A549 (cell line): ENCODE data around the gene ZBP1. TPM values are rescaled to one million over a fixed set of nuclear protein-coding genes. Genes with fewer than 3 reads are reported as not detected.

Experiments
- ATAC-seq, 2 experiments: fragments of 200-7000 bp in 1 of 2; fragments of >200 bp in 1 of 2; cut with Nextera tagmentation in 1 of 2; cut with Tn5 transposase in 1 of 2; 3 replicates each; pipeline versions ENCODE4 v1.8.0 to v1.9.1; 2018 to 2020; ENCODE audit warnings: mild to moderate bottlenecking in 1 of 2, moderate library complexity in 1 of 2
- CTCF ChIA-PET: fragments of 300-600 bp; sonication (Branson Sonifier 250); formaldehyde crosslinking; extraction: SDS; loops from one replicate; lab custom pipeline; 2021; ENCODE audit warnings: antibody characterized with exemption, inconsistent platforms; lab: Yijun Ruan, JAX
- POLR2A ChIA-PET: fragments of 350-600 bp; formaldehyde crosslinking; extraction: SDS; loops from one replicate; lab custom pipeline; 2021; ENCODE audit warnings: antibody characterized with exemption, inconsistent platforms; lab: Yijun Ruan, JAX
- DNase-seq, 2 experiments: peaks; one replicate each; pipeline versions ENCODE4 v3.0.0 to v3.0.0-alpha.2; 2011 to 2016; ENCODE audit warnings: low read depth in 1 of 2, low spot score in 1 of 2
- FAIRE-seq: peaks from 2 replicates; lab custom pipeline; 2011; peaks lifted over from hg19 to GRCh38; lab: Jason Lieb, UNC
- H3K27ac ChIP-seq, 2 experiments: fragments of >200 bp; sonication (Bioruptor Twin); formaldehyde crosslinking; 3 replicates each; pipeline ENCODE4 v1.5.1; 2016 to 2017
- H3K4me1 ChIP-seq: fragments of >200 bp; sonication (Bioruptor Twin); formaldehyde crosslinking; 3 replicates; pipeline ENCODE4 v1.6.1; 2016
- H3K4me2 ChIP-seq: fragments of >200 bp; sonication (Bioruptor Twin); formaldehyde crosslinking; 3 replicates; pipeline ENCODE4 v1.6.1; 2016
- H3K4me3 ChIP-seq: fragments of >200 bp; sonication (Bioruptor Twin); formaldehyde crosslinking; 3 replicates; pipeline ENCODE4 v1.5.1; 2016
- H3K9me3 ChIP-seq: fragments of >200 bp; sonication (Bioruptor Twin); formaldehyde crosslinking; 3 replicates; pipeline ENCODE4 v1.6.1; 2016
- BHLHE40 ChIP-seq: IDR thresholded peaks from 2 replicates; pipeline ENCODE4 v1.6.1; 2012; ENCODE audit warnings: low read depth, low read length, inconsistent platforms
- CBX8 ChIP-seq: fragments of 200-600 bp; sonication (generic); IDR thresholded peaks from 2 replicates; pipeline ENCODE4 v1.6.1; 2016
- CHD4 ChIP-seq: fragments of 200-600 bp; sonication (generic); IDR thresholded peaks from 2 replicates; pipeline ENCODE4 v1.6.1; 2016; ENCODE audit warnings: antibody characterized with exemption, mild to moderate bottlenecking, borderline replicate concordance
- EHF ChIP-seq: fragments of 250-450 bp; sonication (Bioruptor Pico); IDR thresholded peaks from 2 replicates; pipeline ENCODE4 v1.5.0; 2020; ENCODE audit warnings: mild to moderate bottlenecking
- EHMT2 ChIP-seq: fragments of 200-600 bp; sonication (generic); IDR thresholded peaks from 2 replicates; pipeline ENCODE4 v1.6.1; 2016; ENCODE audit warnings: antibody characterized with exemption, low read depth, mild to moderate bottlenecking, moderate library complexity
- EP300 ChIP-seq, 2 experiments: fragments of >200 bp; sonication (Bioruptor Twin); formaldehyde crosslinking; IDR thresholded peaks; 2 replicates in 1 of 2; 3 replicates in 1 of 2; pipeline ENCODE4 v1.6.1; 2016 to 2017
- ESRRA ChIP-seq: fragments of 150-350 bp; IDR thresholded peaks from 2 replicates; pipeline ENCODE4 v1.6.1; 2014; ENCODE audit warnings: mild to moderate bottlenecking, low read length, borderline replicate concordance
- FOSB ChIP-seq: fragments of 250-450 bp; sonication (Bioruptor Pico); IDR thresholded peaks from 2 replicates; pipeline ENCODE4 v1.5.0; 2020; ENCODE audit warnings: mild to moderate bottlenecking, moderate library complexity
- FOSL2 ChIP-seq, 2 experiments: fragments of 450-650 bp in 1 of 2; fragments of >200 bp in 1 of 2; sonication (Bioruptor Twin) in 1 of 2; formaldehyde crosslinking; IDR thresholded peaks; 2 replicates each; pipeline versions ENCODE4 v1.5.0 to v1.6.1; 2016 to 2020; ENCODE audit warnings: mild to moderate bottlenecking in 1 of 2, moderate library complexity in 1 of 2
- GATA3 ChIP-seq: IDR thresholded peaks from 2 replicates; pipeline ENCODE4 v1.6.1; 2012; ENCODE audit warnings: borderline replicate concordance
- HOXA7 ChIP-seq: fragments of 250-450 bp; sonication (Bioruptor Pico); IDR thresholded peaks from 2 replicates; pipeline ENCODE4 v1.5.0; 2020; ENCODE audit warnings: mild to moderate bottlenecking, moderate library complexity
- HOXB5 ChIP-seq: fragments of 250-450 bp; sonication (Bioruptor Pico); IDR thresholded peaks from 2 replicates; pipeline ENCODE4 v1.5.0; 2020; ENCODE audit warnings: mild to moderate bottlenecking, moderate library complexity
- JUN ChIP-seq, 2 experiments: fragments of >200 bp; sonication (Bioruptor Twin); formaldehyde crosslinking; IDR thresholded peaks; 2 replicates in 1 of 2; 3 replicates in 1 of 2; pipeline ENCODE4 v1.6.1; 2016 to 2017
- JUNB ChIP-seq: fragments of >200 bp; sonication (Bioruptor Twin); formaldehyde crosslinking; IDR thresholded peaks from 2 replicates; pipeline ENCODE4 v1.6.1; 2016
- MAFK ChIP-seq: fragments of 450-650 bp; IDR thresholded peaks from 2 replicates; pipeline ENCODE4 v1.6.1; 2014; ENCODE audit not compliant: partially characterized antibody
- MYC ChIP-seq: IDR thresholded peaks from 2 replicates; pipeline ENCODE4 v1.6.1; 2012; ENCODE audit warnings: mild to moderate bottlenecking, inconsistent platforms, low read length, improper control_type of control experiment, borderline replicate concordance
- NPAS2 ChIP-seq: fragments of 250-450 bp; sonication (Bioruptor Pico); IDR thresholded peaks from 2 replicates; pipeline ENCODE4 v1.8.0; 2022; ENCODE audit warnings: mild to moderate bottlenecking, moderate library complexity, borderline replicate concordance
- NR3C1 ChIP-seq: fragments of >200 bp; sonication (Bioruptor Twin); formaldehyde crosslinking; IDR thresholded peaks from 3 replicates; pipeline ENCODE4 v1.6.1; 2017
- POLR2A ChIP-seq: IDR thresholded peaks from 2 replicates; pipeline ENCODE4 v1.6.1; 2012; ENCODE audit warnings: mild to moderate bottlenecking, low read length
- POLR2AphosphoS2 ChIP-seq: conservative IDR thresholded peaks from 2 replicates; pipeline ENCODE4 v1.6.1; 2012; ENCODE audit warnings: low read length, improper control_type of control experiment, inconsistent platforms
- RAD21 ChIP-seq, 2 experiments: fragments of >200 bp in 1 of 2; sonication (Bioruptor Twin) in 1 of 2; formaldehyde crosslinking in 1 of 2; IDR thresholded peaks in 1 of 2; conservative IDR thresholded peaks in 1 of 2; 2 replicates in 1 of 2; 3 replicates in 1 of 2; pipeline ENCODE4 v1.6.1; 2012 to 2018; ENCODE audit warnings: inconsistent platforms in 1 of 2
- RCOR1 ChIP-seq: fragments of 150-350 bp; IDR thresholded peaks from 2 replicates; pipeline ENCODE4 v1.6.1; 2014; ENCODE audit warnings: antibody characterized with exemption, low read length, low read depth
- SMC3 ChIP-seq: fragments of >200 bp; sonication (Bioruptor Twin); formaldehyde crosslinking; IDR thresholded peaks from 3 replicates; pipeline ENCODE4 v1.6.1; 2018; ENCODE audit warnings: inconsistent platforms
- SREBF2 ChIP-seq: fragments of 450-650 bp; IDR thresholded peaks from 2 replicates; pipeline ENCODE4 v1.6.1; 2014; ENCODE audit warnings: mild to moderate bottlenecking, moderate library complexity
- TP53 ChIP-seq: fragments of 250-450 bp; sonication (Bioruptor Pico); IDR thresholded peaks from 2 replicates; pipeline ENCODE4 v1.5.0; 2021; ENCODE audit warnings: mild to moderate bottlenecking, moderate library complexity
- ZC3H11A ChIP-seq: fragments of 450-650 bp; IDR thresholded peaks from 2 replicates; pipeline ENCODE4 v1.6.1; 2014; ENCODE audit warnings: antibody characterized with exemption, mild to moderate bottlenecking
- ZFP36 ChIP-seq: fragments of 450-650 bp; IDR thresholded peaks from 2 replicates; pipeline ENCODE4 v1.6.1; 2014; ENCODE audit warnings: borderline replicate concordance; ENCODE audit not compliant: partially characterized antibody
- ZSCAN20 ChIP-seq: fragments of 250-450 bp; sonication (Bioruptor Pico); IDR thresholded peaks from 2 replicates; pipeline ENCODE4 v1.8.0; 2022; ENCODE audit warnings: mild to moderate bottlenecking, moderate library complexity
- WGBS: methylation state at CpG from one replicate; pipeline ENCODE4 v1.1.6; 2017; ENCODE audit errors: missing lambda C conversion rate; 5-methylcytosine and 5-hydroxymethylcytosine counted together
- polyA plus RNA-seq, 4 experiments: library from polyadenylated mRNA; depleted of rRNA in 3 of 4; stranded (reverse); fragments of >200 nt; fragmentation: RNase III in 1 of 4; extraction: RNeasy Plus Mini Kit Qiagen cat#74134 plus additional on column Dnase treatment in 1 of 4; gene quantifications; 2 replicates in 3 of 4; 3 replicates in 1 of 4; pipeline ENCODE4 v1.2.3, GENCODE V29; 2011 to 2017
- TF ChIP-seq, protein P1 (sequence below): IDR thresholded peaks from 2 replicates; pipeline ENCODE4 v1.6.1; 2012
- TF ChIP-seq, protein P2 (sequence below): IDR thresholded peaks from 2 replicates; pipeline ENCODE4 v1.6.1; 2012; ENCODE audit warnings: low read depth, borderline replicate concordance
- TF ChIP-seq, protein P3 (sequence below): fragments of 150-350 bp; IDR thresholded peaks from 2 replicates; pipeline ENCODE4 v1.6.1; 2014; ENCODE audit warnings: low read depth, mild to moderate bottlenecking, low read length
- TF ChIP-seq, protein P4 (sequence below): IDR thresholded peaks from 2 replicates; pipeline ENCODE4 v1.6.1; 2012
- TF ChIP-seq, protein P5 (sequence below): fragments of 250-450 bp; sonication (Bioruptor Pico); IDR thresholded peaks from 2 replicates; pipeline ENCODE4 v1.5.0; 2020; ENCODE audit warnings: low read depth, mild to moderate bottlenecking, moderate library complexity

ZBP1 gene
- polyA plus RNA-seq, 2 of the 4 experiments (the other 2 are of a cell fraction): 0.05 TPM; not detected in 1

- ATAC-seq (peak; percentile 21 to 28; a peak in 5 of 6 replicates), FAIRE-seq (no peak), DNase-seq (peak in 1 of 2 experiments; percentile 19)
- CTCF ChIA-PET: interaction anchor here (0.6 to 6.3 kb wide), 22 partner anchors 10 to 555 kb away, joined by 3 to 25 read pairs (median 4); no protein-coding TSS in a partner anchor
- Histone ChIP-seq H3K27ac (peak overlapping the region; percentile 24 to 57), H3K4me1 (peaks cover 42% of the 10 kb centered on the region), H3K9me3 (no peaks in the 10 kb centered on the region), H3K4me2 (no peak overlapping the region), H3K4me3 (no peak overlapping the region)
- 85% methylated on average over 22 of the region's 22 CpGs for WGBS
- POLR2A ChIA-PET: no interaction called here
- TF ChIP-seq ZSCAN20 (CRISPR knock-in tag) (no peak), FOSB (no peak), SREBF2 (no peak), HOXA7 (CRISPR knock-in tag) (no peak), CBX8 (no peak), ESRRA (no peak), ZC3H11A (no peak), NPAS2 (CRISPR knock-in tag) (no peak), EHF (CRISPR knock-in tag) (no peak), HOXB5 (CRISPR knock-in tag) (no peak), BHLHE40 (no peak), EHMT2 (no peak), NR3C1 (no peak), GATA3 (no peak), ZFP36 (no peak)
- TF ChIP-seq, protein P1, sequence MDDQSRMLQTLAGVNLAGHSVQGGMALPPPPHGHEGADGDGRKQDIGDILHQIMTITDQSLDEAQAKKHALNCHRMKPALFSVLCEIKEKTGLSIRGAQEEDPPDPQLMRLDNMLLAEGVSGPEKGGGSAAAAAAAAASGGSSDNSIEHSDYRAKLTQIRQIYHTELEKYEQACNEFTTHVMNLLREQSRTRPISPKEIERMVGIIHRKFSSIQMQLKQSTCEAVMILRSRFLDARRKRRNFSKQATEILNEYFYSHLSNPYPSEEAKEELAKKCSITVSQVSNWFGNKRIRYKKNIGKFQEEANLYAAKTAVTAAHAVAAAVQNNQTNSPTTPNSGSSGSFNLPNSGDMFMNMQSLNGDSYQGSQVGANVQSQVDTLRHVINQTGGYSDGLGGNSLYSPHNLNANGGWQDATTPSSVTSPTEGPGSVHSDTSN: no peak
- TF ChIP-seq, protein P2, sequence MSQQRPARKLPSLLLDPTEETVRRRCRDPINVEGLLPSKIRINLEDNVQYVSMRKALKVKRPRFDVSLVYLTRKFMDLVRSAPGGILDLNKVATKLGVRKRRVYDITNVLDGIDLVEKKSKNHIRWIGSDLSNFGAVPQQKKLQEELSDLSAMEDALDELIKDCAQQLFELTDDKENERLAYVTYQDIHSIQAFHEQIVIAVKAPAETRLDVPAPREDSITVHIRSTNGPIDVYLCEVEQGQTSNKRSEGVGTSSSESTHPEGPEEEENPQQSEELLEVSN: no peak
- TF ChIP-seq, protein P3, sequence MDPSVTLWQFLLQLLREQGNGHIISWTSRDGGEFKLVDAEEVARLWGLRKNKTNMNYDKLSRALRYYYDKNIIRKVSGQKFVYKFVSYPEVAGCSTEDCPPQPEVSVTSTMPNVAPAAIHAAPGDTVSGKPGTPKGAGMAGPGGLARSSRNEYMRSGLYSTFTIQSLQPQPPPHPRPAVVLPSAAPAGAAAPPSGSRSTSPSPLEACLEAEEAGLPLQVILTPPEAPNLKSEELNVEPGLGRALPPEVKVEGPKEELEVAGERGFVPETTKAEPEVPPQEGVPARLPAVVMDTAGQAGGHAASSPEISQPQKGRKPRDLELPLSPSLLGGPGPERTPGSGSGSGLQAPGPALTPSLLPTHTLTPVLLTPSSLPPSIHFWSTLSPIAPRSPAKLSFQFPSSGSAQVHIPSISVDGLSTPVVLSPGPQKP: no peak
Measured at GRCh38 chr20:57654998-57655808, 35.0 kb upstream of the ZBP1 start.

GRCh38 chr20:57654363-57654997 lies 34.3 kb upstream of the ZBP1 start:
- ChIA-PET CTCF (interaction anchor here (0.6 to 6.3 kb wide), 30 partner anchors 9 to 1801 kb away, joined by 3 to 25 read pairs (median 4); partner anchors contain the start of gene ZBP1), POLR2A (no interaction called here)
- Histone ChIP-seq H3K9me3 (no peaks in the 10 kb centered on the region), H3K4me2 (peak overlapping the region; percentile 9; the same call in 1 of the 3 replicates), H3K27ac (peak overlapping the region; percentile 24 to 57), H3K4me1 (peaks cover 37% of the 10 kb centered on the region), H3K4me3 (no peak overlapping the region)
- ATAC-seq (peak; percentile 69 to 82), DNase-seq (peak; percentile 71 to 87), FAIRE-seq (peak; percentile 51)
- WGBS: 58% methylated on average over 12 of the region's 12 CpGs
- no peak for TF ChIP-seq BHLHE40
- no peak for TF ChIP-seq POLR2AphosphoS2
- TF ChIP-seq SMC3: peak; percentile 79
- no peak for TF ChIP-seq FOSL2 (IDR thresholded peaks at IDR 0.05)
- no peak for TF ChIP-seq FOSL2 (CRISPR knock-in tag; IDR thresholded peaks at IDR 0.05)
- 0 out of 5 replicates have a peak, but pooled peaks of 1 of the 2 experiments have one; percentile 12 for TF ChIP-seq JUN (IDR thresholded peaks at IDR 0.05)
- TF ChIP-seq HOXB5 (CRISPR knock-in tag): no peak
- TF ChIP-seq RAD21 (conservative IDR thresholded peaks at IDR 0.05 in 1 of 2, IDR thresholded peaks at IDR 0.05 in 1 of 2): peak; percentile 83 to 86
- TF ChIP-seq TP53 (CRISPR knock-in tag): no peak
- no peak for TF ChIP-seq EP300 (IDR thresholded peaks at IDR 0.05)
- TF ChIP-seq ZSCAN20 (CRISPR knock-in tag): no peak
- no peak for TF ChIP-seq JUNB
- no peak for TF ChIP-seq MAFK
- TF ChIP-seq POLR2A: no peak
- no peak for TF ChIP-seq RCOR1
- TF ChIP-seq, protein P4, sequence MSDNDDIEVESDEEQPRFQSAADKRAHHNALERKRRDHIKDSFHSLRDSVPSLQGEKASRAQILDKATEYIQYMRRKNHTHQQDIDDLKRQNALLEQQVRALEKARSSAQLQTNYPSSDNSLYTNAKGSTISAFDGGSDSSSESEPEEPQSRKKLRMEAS: 0 out of 2 replicates have a peak, but pooled peaks have one; percentile 27
- no peak for TF ChIP-seq CHD4
- no peak for TF ChIP-seq MYC
- no peak for TF ChIP-seq ZFP36
- TF ChIP-seq, protein P5, sequence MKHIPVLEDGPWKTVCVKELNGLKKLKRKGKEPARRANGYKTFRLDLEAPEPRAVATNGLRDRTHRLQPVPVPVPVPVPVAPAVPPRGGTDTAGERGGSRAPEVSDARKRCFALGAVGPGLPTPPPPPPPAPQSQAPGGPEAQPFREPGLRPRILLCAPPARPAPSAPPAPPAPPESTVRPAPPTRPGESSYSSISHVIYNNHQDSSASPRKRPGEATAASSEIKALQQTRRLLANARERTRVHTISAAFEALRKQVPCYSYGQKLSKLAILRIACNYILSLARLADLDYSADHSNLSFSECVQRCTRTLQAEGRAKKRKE (CRISPR knock-in tag): no peak
